HEK293 (cell line): Measurements from ENCODE around the gene ESR1.
A peak's percentile ranks its signal among the peaks of the same experiment; 100 is the strongest.

Experiments
- CTCF ChIA-PET: fragments of 350-600 bp; formaldehyde crosslinking; extraction: SDS; loops from one replicate; lab custom pipeline; 2021; ENCODE audit warnings: antibody characterized with exemption; lab: Yijun Ruan, JAX
- POLR2A ChIA-PET: fragments of 300-600 bp; formaldehyde crosslinking; extraction: SDS; loops from one replicate; lab custom pipeline; 2020; ENCODE audit warnings: antibody characterized with exemption, inconsistent platforms; lab: Yijun Ruan, JAX
- H3K27ac ChIP-seq: fragments of 200-500 bp; sonication (Bioruptor generic); 2 replicates; pipeline ENCODE4 v1.5.1; 2014; ENCODE audit warnings: low read depth, low read length, control low read depth, inconsistent platforms; ENCODE audit errors: extremely low read depth
- H3K36me3 ChIP-seq, 2 experiments: fragments of 200-500 bp in 1 of 2; sonication (Bioruptor generic) in 1 of 2; 1 replicate in 1 of 2; 2 replicates in 1 of 2; pipeline ENCODE4 v1.5.1; 2014 to 2017; ENCODE audit warnings: inconsistent platforms in 2 of 2, low read length in 2 of 2; ENCODE audit not compliant: control insufficient read depth in 2 of 2, insufficient read depth in 1 of 2
- H3K4me1 ChIP-seq: fragments of 200-500 bp; sonication (Bioruptor generic); 2 replicates; pipeline ENCODE4 v1.5.1; 2014; ENCODE audit warnings: mild to moderate bottlenecking, low read length, inconsistent platforms; ENCODE audit not compliant: control insufficient read depth, insufficient read depth
- H3K4me3 ChIP-seq: 2 replicates; pipeline ENCODE4 v1.5.1; 2011; ENCODE audit warnings: low read depth, mild to moderate bottlenecking, control low read depth, low read length, moderate library complexity
- H3K9me3 ChIP-seq: fragments of 200-500 bp; sonication (Bioruptor generic); 2 replicates; pipeline ENCODE4 v1.5.1; 2014; ENCODE audit warnings: low read depth, low read length, inconsistent platforms; ENCODE audit not compliant: control insufficient read depth, insufficient read depth
- FEZF1 ChIP-seq: fragments of 450-650 bp; formaldehyde crosslinking; IDR thresholded peaks from 2 replicates; pipeline ENCODE4 v1.5.1; 2016; ENCODE audit warnings: missing biosample characterization, missing genetic modification characterization
- GLI2 ChIP-seq: fragments of 450-650 bp; formaldehyde crosslinking; IDR thresholded peaks from 2 replicates; pipeline ENCODE4; 2017; ENCODE audit warnings: missing biosample characterization, missing genetic modification characterization, low read depth, borderline replicate concordance
- GLIS2 ChIP-seq: fragments of 450-650 bp; formaldehyde crosslinking; IDR thresholded peaks from 2 replicates; pipeline ENCODE4 v1.5.1; 2016; ENCODE audit warnings: missing biosample characterization, missing genetic modification characterization
- KLF7 ChIP-seq: fragments of 450-650 bp; formaldehyde crosslinking; IDR thresholded peaks from 2 replicates; pipeline ENCODE4 v1.5.1; 2016; ENCODE audit warnings: missing biosample characterization, missing genetic modification characterization, borderline replicate concordance
- OSR2 ChIP-seq: fragments of 450-650 bp; formaldehyde crosslinking; IDR thresholded peaks from 2 replicates; pipeline ENCODE4 v1.5.1; 2016; ENCODE audit warnings: missing biosample characterization, missing genetic modification characterization
- PRDM1 ChIP-seq: fragments of 450-650 bp; formaldehyde crosslinking; IDR thresholded peaks from 2 replicates; pipeline ENCODE4; 2016; ENCODE audit warnings: missing biosample characterization, missing genetic modification characterization
- REPIN1 ChIP-seq: fragments of 450-650 bp; formaldehyde crosslinking; IDR thresholded peaks from 2 replicates; pipeline ENCODE4 v1.5.1; 2017; ENCODE audit warnings: missing biosample characterization, missing genetic modification characterization, low read depth
- SCRT2 ChIP-seq: fragments of 450-650 bp; formaldehyde crosslinking; IDR thresholded peaks from 2 replicates; pipeline ENCODE4 v1.5.1; 2016; ENCODE audit warnings: missing biosample characterization, missing genetic modification characterization
- SP3 ChIP-seq: fragments of 450-650 bp; formaldehyde crosslinking; IDR thresholded peaks from 2 replicates; pipeline ENCODE4 v1.5.1; 2016; ENCODE audit warnings: missing biosample characterization, missing genetic modification characterization
- ZBTB21 ChIP-seq: fragments of 450-650 bp; formaldehyde crosslinking; IDR thresholded peaks from 2 replicates; pipeline ENCODE4 v1.5.1; 2017; ENCODE audit warnings: missing biosample characterization, missing genetic modification characterization
- ZEB2 ChIP-seq: fragments of 450-650 bp; formaldehyde crosslinking; IDR thresholded peaks from 2 replicates; pipeline ENCODE4 v1.5.1; 2016; ENCODE audit warnings: missing biosample characterization, missing genetic modification characterization
- ZFP37 ChIP-seq: fragments of 450-650 bp; formaldehyde crosslinking; IDR thresholded peaks from 2 replicates; pipeline ENCODE4 v1.5.1; 2016; ENCODE audit warnings: missing biosample characterization, missing genetic modification characterization
- ZNF184 ChIP-seq: fragments of 450-650 bp; IDR thresholded peaks from 2 replicates; pipeline ENCODE4 v1.5.1; 2018; ENCODE audit warnings: missing biosample characterization, mild to moderate bottlenecking, missing genetic modification characterization
- ZNF19 ChIP-seq: fragments of 450-650 bp; formaldehyde crosslinking; IDR thresholded peaks from 2 replicates; pipeline ENCODE4; 2016; ENCODE audit warnings: missing biosample characterization, missing genetic modification characterization, low read depth
- ZNF324 ChIP-seq: fragments of 450-650 bp; formaldehyde crosslinking; IDR thresholded peaks from 2 replicates; pipeline ENCODE4 v1.5.1; 2016; ENCODE audit warnings: missing biosample characterization, missing genetic modification characterization
- ZNF335 ChIP-seq: fragments of 450-650 bp; formaldehyde crosslinking; conservative IDR thresholded peaks from 2 replicates; pipeline ENCODE4 v1.5.1; 2016; ENCODE audit warnings: missing biosample characterization, missing genetic modification characterization
- ZNF366 ChIP-seq: fragments of 450-650 bp; formaldehyde crosslinking; conservative IDR thresholded peaks from 2 replicates; pipeline ENCODE4 v1.5.1; 2016; ENCODE audit warnings: missing biosample characterization, missing genetic modification characterization
- ZNF558 ChIP-seq: fragments of 450-650 bp; formaldehyde crosslinking; IDR thresholded peaks from 2 replicates; pipeline ENCODE4 v1.5.1; 2016; ENCODE audit warnings: missing biosample characterization, missing genetic modification characterization
- ZNF654 ChIP-seq: fragments of 450-650 bp; formaldehyde crosslinking; IDR thresholded peaks from 2 replicates; pipeline ENCODE4 v1.5.1; 2016; ENCODE audit warnings: low read depth, missing biosample characterization, missing genetic modification characterization
- ZNF660 ChIP-seq: fragments of 450-650 bp; IDR thresholded peaks from 2 replicates; pipeline ENCODE4 v1.5.1; 2018; ENCODE audit warnings: missing biosample characterization, mild to moderate bottlenecking, missing genetic modification characterization
- ZNF843 ChIP-seq: fragments of 450-650 bp; formaldehyde crosslinking; IDR thresholded peaks from 2 replicates; pipeline ENCODE4 v1.5.1; 2016; ENCODE audit warnings: missing biosample characterization, missing genetic modification characterization
- TF ChIP-seq, protein P1 (sequence below): fragments of 450-650 bp; formaldehyde crosslinking; IDR thresholded peaks from 2 replicates; pipeline ENCODE4 v1.5.1; 2017; ENCODE audit warnings: missing biosample characterization, missing genetic modification characterization
- TF ChIP-seq, protein P2 (sequence below): fragments of 450-650 bp; formaldehyde crosslinking; IDR thresholded peaks from 2 replicates; pipeline ENCODE4 v1.5.1; 2016; ENCODE audit warnings: missing biosample characterization, missing genetic modification characterization
- TF ChIP-seq, protein P3 (sequence below): fragments of 450-650 bp; formaldehyde crosslinking; IDR thresholded peaks from 2 replicates; pipeline ENCODE4 v1.5.1; 2016; ENCODE audit warnings: missing biosample characterization, missing genetic modification characterization
- TF ChIP-seq, protein P4 (sequence below): fragments of 450-650 bp; formaldehyde crosslinking; IDR thresholded peaks from 2 replicates; pipeline ENCODE4 v1.5.1; 2016; ENCODE audit warnings: missing biosample characterization, missing genetic modification characterization

Gene ESR1

DNA sequence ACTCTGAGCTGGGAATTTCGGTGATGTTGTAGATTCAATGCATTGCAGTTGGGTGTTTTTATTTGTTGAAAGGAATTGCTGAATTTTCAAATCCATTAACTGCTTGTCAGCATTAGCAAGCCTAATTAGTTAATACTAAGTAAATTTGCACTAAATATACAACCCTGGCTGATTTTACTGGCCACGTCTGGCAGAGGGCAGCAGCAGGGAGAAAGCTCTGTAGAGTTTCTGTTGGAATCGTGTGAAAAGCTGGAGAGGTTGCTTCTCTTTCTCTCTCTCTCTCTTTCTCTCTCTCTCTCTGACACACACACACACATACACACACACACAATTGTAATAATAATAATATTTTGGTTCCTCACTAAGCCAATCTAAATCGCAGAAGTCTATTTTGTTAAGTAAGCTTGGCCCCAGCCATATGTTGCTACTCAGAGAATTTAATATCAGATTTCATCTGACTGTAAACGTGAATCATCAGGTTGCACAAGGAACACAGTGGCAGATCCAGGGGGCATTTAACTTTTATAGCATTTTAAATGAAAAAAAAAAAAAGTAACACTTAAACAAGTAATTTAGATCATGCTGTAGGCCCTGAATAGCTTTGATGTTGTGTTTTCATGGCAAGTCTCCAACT lies 289.5 kb downstream of the ESR1 start:
- Histone ChIP-seq H3K9me3 (no peaks in the 10 kb centered on the region), H3K27ac (peak overlapping the region; percentile 37; the same call in 1 of the 2 replicates), H3K36me3 (no peaks in the 10 kb centered on the region), H3K4me3 (no peak overlapping the region), H3K4me1 (peaks cover 23% of the 10 kb centered on the region)
- POLR2A ChIA-PET: interaction anchor here (1.1 kb wide), 1 partner anchor 12 kb away, joined by 3 read pairs; no protein-coding TSS in a partner anchor
- CTCF ChIA-PET: interaction anchor here (0.6 to 1.3 kb wide), 9 partner anchors 15 to 490 kb away, joined by 3 to 4 read pairs (median 4); no protein-coding TSS in a partner anchor
- TF ChIP-seq, protein P1, sequence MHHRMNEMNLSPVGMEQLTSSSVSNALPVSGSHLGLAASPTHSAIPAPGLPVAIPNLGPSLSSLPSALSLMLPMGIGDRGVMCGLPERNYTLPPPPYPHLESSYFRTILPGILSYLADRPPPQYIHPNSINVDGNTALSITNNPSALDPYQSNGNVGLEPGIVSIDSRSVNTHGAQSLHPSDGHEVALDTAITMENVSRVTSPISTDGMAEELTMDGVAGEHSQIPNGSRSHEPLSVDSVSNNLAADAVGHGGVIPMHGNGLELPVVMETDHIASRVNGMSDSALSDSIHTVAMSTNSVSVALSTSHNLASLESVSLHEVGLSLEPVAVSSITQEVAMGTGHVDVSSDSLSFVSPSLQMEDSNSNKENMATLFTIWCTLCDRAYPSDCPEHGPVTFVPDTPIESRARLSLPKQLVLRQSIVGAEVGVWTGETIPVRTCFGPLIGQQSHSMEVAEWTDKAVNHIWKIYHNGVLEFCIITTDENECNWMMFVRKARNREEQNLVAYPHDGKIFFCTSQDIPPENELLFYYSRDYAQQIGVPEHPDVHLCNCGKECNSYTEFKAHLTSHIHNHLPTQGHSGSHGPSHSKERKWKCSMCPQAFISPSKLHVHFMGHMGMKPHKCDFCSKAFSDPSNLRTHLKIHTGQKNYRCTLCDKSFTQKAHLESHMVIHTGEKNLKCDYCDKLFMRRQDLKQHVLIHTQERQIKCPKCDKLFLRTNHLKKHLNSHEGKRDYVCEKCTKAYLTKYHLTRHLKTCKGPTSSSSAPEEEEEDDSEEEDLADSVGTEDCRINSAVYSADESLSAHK (tag by site-specific recombination): 0 out of 2 replicates have a peak, but pooled peaks have one; percentile 19
- peak; percentile 65; the same call in 1 of the 2 replicates for TF ChIP-seq REPIN1
- TF ChIP-seq SP3 (tag by site-specific recombination): no peak
- TF ChIP-seq, protein P2, sequence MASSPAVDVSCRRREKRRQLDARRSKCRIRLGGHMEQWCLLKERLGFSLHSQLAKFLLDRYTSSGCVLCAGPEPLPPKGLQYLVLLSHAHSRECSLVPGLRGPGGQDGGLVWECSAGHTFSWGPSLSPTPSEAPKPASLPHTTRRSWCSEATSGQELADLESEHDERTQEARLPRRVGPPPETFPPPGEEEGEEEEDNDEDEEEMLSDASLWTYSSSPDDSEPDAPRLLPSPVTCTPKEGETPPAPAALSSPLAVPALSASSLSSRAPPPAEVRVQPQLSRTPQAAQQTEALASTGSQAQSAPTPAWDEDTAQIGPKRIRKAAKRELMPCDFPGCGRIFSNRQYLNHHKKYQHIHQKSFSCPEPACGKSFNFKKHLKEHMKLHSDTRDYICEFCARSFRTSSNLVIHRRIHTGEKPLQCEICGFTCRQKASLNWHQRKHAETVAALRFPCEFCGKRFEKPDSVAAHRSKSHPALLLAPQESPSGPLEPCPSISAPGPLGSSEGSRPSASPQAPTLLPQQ (tag by site-specific recombination): peak; percentile 84
- TF ChIP-seq KLF7: no peak
- peak; percentile 87 for TF ChIP-seq ZNF843 (tag by site-specific recombination)
- 0 out of 2 replicates have a peak, but pooled peaks have one; percentile 17 for TF ChIP-seq GLIS2 (tag by site-specific recombination)
- TF ChIP-seq ZFP37 (tag by site-specific recombination): no peak
- 0 out of 2 replicates have a peak, but pooled peaks have one; percentile 23 for TF ChIP-seq ZNF324 (tag by site-specific recombination)
- peak; percentile 52; the same call in 1 of the 2 replicates for TF ChIP-seq FEZF1
- peak; percentile 71; the same call in 1 of the 2 replicates for TF ChIP-seq ZNF184 (tag by site-specific recombination)
- peak; percentile 48 for TF ChIP-seq ZBTB21 (tag by site-specific recombination)
- peak; percentile 71 for TF ChIP-seq ZEB2
- 0 out of 2 replicates have a peak, but pooled peaks have one; percentile 55 for TF ChIP-seq ZNF558 (tag by site-specific recombination)
- TF ChIP-seq SCRT2 (tag by site-specific recombination): peak; percentile 92
- 0 out of 2 replicates have a peak, but pooled peaks have one; percentile 5 for TF ChIP-seq GLI2 (tag by site-specific recombination)
- TF ChIP-seq ZNF335 (tag by site-specific recombination): peak; percentile 37; the same call in 1 of the 2 replicates
- TF ChIP-seq ZNF654 (tag by site-specific recombination): 0 out of 2 replicates have a peak, but pooled peaks have one; percentile 3
- TF ChIP-seq PRDM1 (tag by site-specific recombination): peak; percentile 47; the same call in 1 of the 2 replicates
- TF ChIP-seq ZNF366 (tag by site-specific recombination): peak; percentile 47; the same call in 1 of the 2 replicates
- TF ChIP-seq ZNF660 (tag by site-specific recombination): peak; percentile 50; the same call in 1 of the 2 replicates
- TF ChIP-seq, protein P3, sequence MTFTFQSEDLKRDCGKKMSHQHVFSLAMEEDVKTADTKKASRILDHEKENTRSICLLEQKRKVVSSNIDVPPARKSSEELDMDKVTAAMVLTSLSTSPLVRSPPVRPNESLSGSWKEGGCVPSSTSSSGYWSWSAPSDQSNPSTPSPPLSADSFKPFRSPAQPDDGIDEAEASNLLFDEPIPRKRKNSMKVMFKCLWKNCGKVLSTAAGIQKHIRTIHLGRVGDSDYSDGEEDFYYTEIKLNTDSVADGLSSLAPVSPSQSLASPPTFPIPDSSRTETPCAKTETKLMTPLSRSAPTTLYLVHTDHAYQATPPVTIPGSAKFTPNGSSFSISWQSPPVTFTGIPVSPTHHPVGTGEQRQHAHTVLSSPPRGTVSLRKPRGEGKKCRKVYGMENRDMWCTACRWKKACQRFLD: no peak
- TF ChIP-seq OSR2 (tag by site-specific recombination): peak; percentile 91
- TF ChIP-seq, protein P4, sequence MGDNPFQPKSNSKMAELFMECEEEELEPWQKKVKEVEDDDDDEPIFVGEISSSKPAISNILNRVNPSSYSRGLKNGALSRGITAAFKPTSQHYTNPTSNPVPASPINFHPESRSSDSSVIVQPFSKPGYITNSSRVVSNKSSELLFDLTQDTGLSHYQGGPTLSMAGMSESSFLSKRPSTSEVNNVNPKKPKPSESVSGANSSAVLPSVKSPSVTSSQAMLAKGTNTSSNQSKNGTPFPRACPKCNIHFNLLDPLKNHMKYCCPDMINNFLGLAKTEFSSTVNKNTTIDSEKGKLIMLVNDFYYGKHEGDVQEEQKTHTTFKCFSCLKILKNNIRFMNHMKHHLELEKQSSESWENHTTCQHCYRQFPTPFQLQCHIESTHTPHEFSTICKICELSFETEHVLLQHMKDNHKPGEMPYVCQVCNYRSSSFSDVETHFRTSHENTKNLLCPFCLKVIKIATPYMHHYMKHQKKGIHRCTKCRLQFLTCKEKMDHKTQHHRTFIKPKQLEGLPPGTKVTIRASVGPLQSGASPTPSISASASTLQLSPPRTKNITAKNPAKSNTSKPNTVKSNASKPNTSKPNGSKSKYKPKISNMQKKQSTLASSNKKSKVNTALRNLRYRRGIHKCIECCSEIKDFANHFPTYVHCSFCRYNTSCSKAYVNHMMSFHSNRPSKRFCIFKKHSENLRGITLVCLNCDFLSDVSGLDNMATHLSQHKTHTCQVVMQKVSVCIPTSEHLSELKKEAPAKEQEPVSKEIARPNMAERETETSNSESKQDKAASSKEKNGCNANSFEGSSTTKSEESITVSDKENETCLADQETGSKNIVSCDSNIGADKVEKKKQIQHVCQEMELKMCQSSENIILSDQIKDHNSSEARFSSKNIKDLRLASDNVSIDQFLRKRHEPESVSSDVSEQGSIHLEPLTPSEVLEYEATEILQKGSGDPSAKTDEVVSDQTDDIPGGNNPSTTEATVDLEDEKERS (tag by site-specific recombination): no peak
- no peak for TF ChIP-seq ZNF19 (tag by site-specific recombination)
